KMS-11 (cell line): ENCODE data around the gene FHIT.

Source experiments
- H2AFZ ChIP-seq: fragments of 200-600 bp; sonication (generic); 2 replicates; pipeline ENCODE4 v1.6.1; 2016; ENCODE audit warnings: antibody characterized with exemption, mixed run types, low read depth
- H3K27ac ChIP-seq: fragments of 200-600 bp; sonication (generic); 2 replicates; pipeline ENCODE4 v1.6.1; 2016; ENCODE audit warnings: mild to moderate bottlenecking, mixed run types
- H3K27me3 ChIP-seq: fragments of 200-600 bp; sonication (generic); 2 replicates; pipeline ENCODE4 v1.6.1; 2017; ENCODE audit warnings: mild to moderate bottlenecking, low read depth, mixed run types, moderate library complexity; ENCODE audit not compliant: insufficient read depth
- H3K36me3 ChIP-seq: fragments of 200-600 bp; sonication (generic); 2 replicates; pipeline ENCODE4 v1.6.1; 2017; ENCODE audit warnings: mild to moderate bottlenecking, mixed run types; ENCODE audit not compliant: insufficient read depth
- H3K4me1 ChIP-seq: fragments of 200-600 bp; sonication (generic); 2 replicates; pipeline ENCODE4 v1.6.1; 2016; ENCODE audit warnings: mild to moderate bottlenecking, low read depth, mixed run types; ENCODE audit not compliant: poor library complexity, severe bottlenecking
- H3K4me2 ChIP-seq: fragments of 200-600 bp; sonication (generic); 2 replicates; pipeline ENCODE4 v1.7.0; 2016; ENCODE audit warnings: mild to moderate bottlenecking, mixed run types
- H3K4me3 ChIP-seq: fragments of 200-600 bp; sonication (generic); IDR thresholded peaks from 2 replicates; pipeline ENCODE4 v1.6.1; 2017; ENCODE audit warnings: low read depth, low read length, mixed read lengths; ENCODE audit not compliant: insufficient read depth
- H3K79me2 ChIP-seq: fragments of 200-600 bp; sonication (generic); 2 replicates; pipeline ENCODE4 v1.6.1; 2016; ENCODE audit warnings: low read depth, mixed run types; ENCODE audit not compliant: insufficient read depth
- H3K9ac ChIP-seq: fragments of 200-600 bp; sonication (generic); 2 replicates; pipeline ENCODE4 v1.6.1; 2016; ENCODE audit warnings: mild to moderate bottlenecking, mixed run types
- H4K20me1 ChIP-seq: fragments of 200-600 bp; sonication (generic); 2 replicates; pipeline ENCODE4 v1.6.1; 2016; ENCODE audit warnings: mild to moderate bottlenecking, mixed run types; ENCODE audit not compliant: insufficient read depth
- CTCF ChIP-seq: fragments of 200-600 bp; sonication (generic); conservative IDR thresholded peaks from 2 replicates; pipeline ENCODE4 v1.6.1; 2017; ENCODE audit warnings: low read depth, mild to moderate bottlenecking, antibody characterized with exemption, low read length, moderate library complexity, mixed read lengths

The FHIT gene

GRCh38 chr3:60759439-60759838 is 491.8 kb downstream of the FHIT start:
- no peak overlapping the region for H3K27ac ChIP-seq
- no peaks in the 10 kb centered on the region for H3K27me3 ChIP-seq
- no peaks in the 10 kb centered on the region for H3K4me1 ChIP-seq
- H3K79me2 ChIP-seq: no peaks in the 10 kb centered on the region
- H3K4me2 ChIP-seq: no peak overlapping the region
- H4K20me1 ChIP-seq: no peaks in the 10 kb centered on the region
- no peak overlapping the region for H3K9ac ChIP-seq
- H3K36me3 ChIP-seq: no peaks in the 10 kb centered on the region
- H3K4me3 ChIP-seq: no peak overlapping the region
- TF ChIP-seq CTCF: no peak
- no peak overlapping the region for H2AFZ ChIP-seq

- Histone ChIP-seq H4K20me1 (no peaks in the 10 kb centered on the region), H3K4me3 (no peak overlapping the region), H3K36me3 (no peaks in the 10 kb centered on the region), H3K79me2 (no peaks in the 10 kb centered on the region), H3K27me3 (no peaks in the 10 kb centered on the region), H3K9ac (no peak overlapping the region), H3K27ac (no peak overlapping the region), H3K4me2 (no peak overlapping the region), H2AFZ (no peak overlapping the region), H3K4me1 (no peaks in the 10 kb centered on the region)
- no peak for TF ChIP-seq CTCF
Measured at GRCh38 chr3:60758831-60759230, 492.4 kb downstream of the FHIT start.

- Histone ChIP-seq H3K4me2 (no peak overlapping the region), H2AFZ (no peak overlapping the region), H3K79me2 (no peaks in the 10 kb centered on the region)
Measured at GRCh38 chr3:60758171-60758570, 493.1 kb downstream of the FHIT start.

GRCh38 chr3:60757724-60758123 is 493.5 kb downstream of the FHIT start:
- H4K20me1 ChIP-seq: no peaks in the 10 kb centered on the region
- no peaks in the 10 kb centered on the region for H3K36me3 ChIP-seq
- no peak overlapping the region for H3K4me2 ChIP-seq
- H3K27ac ChIP-seq: no peak overlapping the region
- no peak overlapping the region for H3K4me3 ChIP-seq
- TF ChIP-seq CTCF: no peak
- H2AFZ ChIP-seq: no peak overlapping the region
- no peak overlapping the region for H3K9ac ChIP-seq
- no peaks in the 10 kb centered on the region for H3K4me1 ChIP-seq
- no peaks in the 10 kb centered on the region for H3K79me2 ChIP-seq
- H3K27me3 ChIP-seq: no peaks in the 10 kb centered on the region

More at GRCh38 chr3:60758171-60758570, 493.1 kb downstream of the FHIT start:
- no peak for TF ChIP-seq CTCF
- Histone ChIP-seq H3K4me3 (no peak overlapping the region), H3K36me3 (no peaks in the 10 kb centered on the region), H3K27me3 (no peaks in the 10 kb centered on the region), H4K20me1 (no peaks in the 10 kb centered on the region), H3K4me1 (no peaks in the 10 kb centered on the region), H3K9ac (no peak overlapping the region), H3K27ac (no peak overlapping the region)
